Measurements from ENCODE around the gene PTPRJ. TPM values are rescaled to one million over a fixed set of nuclear protein-coding genes. Genes with fewer than 3 reads are reported as not detected.

Gene PTPRJ
- polyA plus RNA-seq, 1 donor from 2014 or later = 8.6 TPM

DNA sequence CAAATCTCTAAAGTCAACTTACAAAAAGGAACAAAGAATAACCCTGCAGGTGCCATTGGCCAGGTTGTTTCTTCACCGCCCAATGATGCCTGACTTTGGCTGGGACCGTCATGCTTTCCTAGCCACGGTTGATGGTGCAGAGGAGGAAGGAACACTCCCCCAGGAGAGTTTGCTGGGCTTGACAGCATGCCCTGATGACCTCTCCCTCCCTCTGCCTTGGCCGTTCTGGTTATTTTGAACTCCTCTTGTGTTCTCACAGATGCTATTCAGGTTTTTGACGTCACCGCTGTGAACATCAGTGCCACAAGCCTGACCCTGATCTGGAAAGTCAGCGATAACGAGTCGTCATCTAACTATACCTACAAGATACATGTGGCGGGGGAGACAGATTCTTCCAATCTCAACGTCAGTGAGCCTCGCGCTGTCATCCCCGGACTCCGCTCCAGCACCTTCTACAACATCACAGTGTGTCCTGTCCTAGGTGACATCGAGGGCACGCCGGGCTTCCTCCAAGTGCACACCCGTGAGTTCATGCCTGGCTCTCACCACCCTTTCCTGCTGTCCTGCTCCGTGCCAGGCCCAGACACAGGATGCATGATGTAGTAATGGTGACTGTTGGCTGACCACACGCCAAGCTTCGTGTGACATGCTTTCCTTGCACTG lies 147.3 kb downstream of the PTPRJ start (continued):
- no peak for TF ChIP-seq EZH2 (IDR thresholded peaks at IDR 0.05; ENCODE audit: borderline replicate concordance, insufficient read depth, low read length, poor library complexity, severe bottlenecking)
- TF ChIP-seq MXI1 (conservative IDR thresholded peaks at IDR 0.05; ENCODE audit: poor library complexity, severe bottlenecking) = no peak
- TF ChIP-seq RAD21 (conservative IDR thresholded peaks at IDR 0.05) = no peak

DNA sequence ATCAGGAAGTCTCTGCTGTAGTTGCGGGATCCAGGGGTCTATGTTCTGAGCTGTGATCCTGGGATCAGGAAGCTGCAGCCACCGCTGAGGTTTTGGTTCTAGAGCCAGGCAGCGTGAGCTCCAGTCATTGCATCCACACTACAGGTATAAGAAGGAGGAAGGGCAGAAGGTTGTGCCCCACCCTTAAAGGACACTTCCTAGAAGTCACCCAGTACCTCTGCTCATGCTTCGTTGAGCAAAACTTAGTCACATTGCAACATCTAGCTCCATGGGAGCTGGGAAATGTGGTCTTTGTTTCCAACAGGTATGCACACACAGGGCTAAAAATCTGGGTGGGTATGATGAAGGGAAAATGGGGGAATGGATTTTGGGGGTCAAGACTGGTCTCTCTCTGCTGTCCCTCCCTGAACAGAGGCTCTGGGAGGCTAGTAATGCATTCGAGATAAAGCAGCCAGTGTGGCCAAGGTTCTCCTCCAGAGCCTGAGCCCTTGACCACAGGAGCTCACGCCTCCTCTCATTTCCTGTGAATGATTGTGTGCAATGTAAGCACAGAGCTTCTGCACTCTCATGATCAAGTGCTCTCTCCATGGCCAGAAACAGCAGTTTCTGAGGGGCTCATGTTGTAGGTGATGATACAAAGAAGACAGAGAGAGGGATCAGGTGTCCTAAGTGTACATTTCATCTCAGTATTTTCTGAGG lies 149.5 kb downstream of the PTPRJ start:
- H3F3A ChIP-seq (ENCODE audit: insufficient read depth, low read length, poor library complexity, severe bottlenecking) = no peaks in the 10 kb centered on the region
- H3K27ac ChIP-seq (ENCODE audit: low read length) = no peak overlapping the region
- H3K27me3 ChIP-seq (ENCODE audit: insufficient read depth, low read depth, low read length) = no peaks in the 10 kb centered on the region
- peaks cover 7% of the 10 kb centered on the region for H3K36me3 ChIP-seq (ENCODE audit: insufficient read depth, low read length)
- no peaks in the 10 kb centered on the region for H3K9me2 ChIP-seq (ENCODE audit: insufficient read depth, low read length)
- no peak overlapping the region for H3K9ac ChIP-seq (ENCODE audit: low read length)
- H2AFZ ChIP-seq (ENCODE audit: low read depth, low read length) = no peak overlapping the region
- TF ChIP-seq, protein P1, sequence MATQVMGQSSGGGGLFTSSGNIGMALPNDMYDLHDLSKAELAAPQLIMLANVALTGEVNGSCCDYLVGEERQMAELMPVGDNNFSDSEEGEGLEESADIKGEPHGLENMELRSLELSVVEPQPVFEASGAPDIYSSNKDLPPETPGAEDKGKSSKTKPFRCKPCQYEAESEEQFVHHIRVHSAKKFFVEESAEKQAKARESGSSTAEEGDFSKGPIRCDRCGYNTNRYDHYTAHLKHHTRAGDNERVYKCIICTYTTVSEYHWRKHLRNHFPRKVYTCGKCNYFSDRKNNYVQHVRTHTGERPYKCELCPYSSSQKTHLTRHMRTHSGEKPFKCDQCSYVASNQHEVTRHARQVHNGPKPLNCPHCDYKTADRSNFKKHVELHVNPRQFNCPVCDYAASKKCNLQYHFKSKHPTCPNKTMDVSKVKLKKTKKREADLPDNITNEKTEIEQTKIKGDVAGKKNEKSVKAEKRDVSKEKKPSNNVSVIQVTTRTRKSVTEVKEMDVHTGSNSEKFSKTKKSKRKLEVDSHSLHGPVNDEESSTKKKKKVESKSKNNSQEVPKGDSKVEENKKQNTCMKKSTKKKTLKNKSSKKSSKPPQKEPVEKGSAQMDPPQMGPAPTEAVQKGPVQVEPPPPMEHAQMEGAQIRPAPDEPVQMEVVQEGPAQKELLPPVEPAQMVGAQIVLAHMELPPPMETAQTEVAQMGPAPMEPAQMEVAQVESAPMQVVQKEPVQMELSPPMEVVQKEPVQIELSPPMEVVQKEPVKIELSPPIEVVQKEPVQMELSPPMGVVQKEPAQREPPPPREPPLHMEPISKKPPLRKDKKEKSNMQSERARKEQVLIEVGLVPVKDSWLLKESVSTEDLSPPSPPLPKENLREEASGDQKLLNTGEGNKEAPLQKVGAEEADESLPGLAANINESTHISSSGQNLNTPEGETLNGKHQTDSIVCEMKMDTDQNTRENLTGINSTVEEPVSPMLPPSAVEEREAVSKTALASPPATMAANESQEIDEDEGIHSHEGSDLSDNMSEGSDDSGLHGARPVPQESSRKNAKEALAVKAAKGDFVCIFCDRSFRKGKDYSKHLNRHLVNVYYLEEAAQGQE (IDR thresholded peaks at IDR 0.05; ENCODE audit: borderline replicate concordance) = no peak
- TF ChIP-seq SMC3 (conservative IDR thresholded peaks at IDR 0.05; ENCODE audit: poor library complexity) (no peak), EP300 (conservative IDR thresholded peaks at IDR 0.05; ENCODE audit: poor library complexity, severe bottlenecking) (no peak), TAF1 (IDR thresholded peaks at IDR 0.05; ENCODE audit: low read depth) (no peak), RAD21 (conservative IDR thresholded peaks at IDR 0.05) (no peak), EZH2 (IDR thresholded peaks at IDR 0.05; ENCODE audit: borderline replicate concordance, insufficient read depth, low read length, poor library complexity, severe bottlenecking) (no peak), MXI1 (conservative IDR thresholded peaks at IDR 0.05; ENCODE audit: poor library complexity, severe bottlenecking) (no peak), POLR2AphosphoS5 (IDR thresholded peaks at IDR 0.05) (no peak)
- TF ChIP-seq, protein P2, sequence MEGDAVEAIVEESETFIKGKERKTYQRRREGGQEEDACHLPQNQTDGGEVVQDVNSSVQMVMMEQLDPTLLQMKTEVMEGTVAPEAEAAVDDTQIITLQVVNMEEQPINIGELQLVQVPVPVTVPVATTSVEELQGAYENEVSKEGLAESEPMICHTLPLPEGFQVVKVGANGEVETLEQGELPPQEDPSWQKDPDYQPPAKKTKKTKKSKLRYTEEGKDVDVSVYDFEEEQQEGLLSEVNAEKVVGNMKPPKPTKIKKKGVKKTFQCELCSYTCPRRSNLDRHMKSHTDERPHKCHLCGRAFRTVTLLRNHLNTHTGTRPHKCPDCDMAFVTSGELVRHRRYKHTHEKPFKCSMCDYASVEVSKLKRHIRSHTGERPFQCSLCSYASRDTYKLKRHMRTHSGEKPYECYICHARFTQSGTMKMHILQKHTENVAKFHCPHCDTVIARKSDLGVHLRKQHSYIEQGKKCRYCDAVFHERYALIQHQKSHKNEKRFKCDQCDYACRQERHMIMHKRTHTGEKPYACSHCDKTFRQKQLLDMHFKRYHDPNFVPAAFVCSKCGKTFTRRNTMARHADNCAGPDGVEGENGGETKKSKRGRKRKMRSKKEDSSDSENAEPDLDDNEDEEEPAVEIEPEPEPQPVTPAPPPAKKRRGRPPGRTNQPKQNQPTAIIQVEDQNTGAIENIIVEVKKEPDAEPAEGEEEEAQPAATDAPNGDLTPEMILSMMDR (IDR thresholded peaks at IDR 0.05; ENCODE audit: poor library complexity, severe bottlenecking) = no peak
- H4K20me1 ChIP-seq (ENCODE audit: insufficient read depth) = no peaks in the 10 kb centered on the region
- no peaks in the 10 kb centered on the region for H3K79me2 ChIP-seq (replicated peaks; ENCODE audit: insufficient read depth, low read length)
- no peaks in the 10 kb centered on the region for H3K9me3 ChIP-seq (ENCODE audit: low read length)
- H3K4me3 ChIP-seq (ENCODE audit: low read length) = no peak overlapping the region
- no peak overlapping the region for H3K4me2 ChIP-seq (ENCODE audit: low read length)
